ENCODE data around the gene DDX24. TPM values are rescaled to one million over a fixed set of nuclear protein-coding genes. Genes with fewer than 3 reads are reported as not detected.
A peak's percentile ranks its signal among the peaks of the same experiment; 100 is the strongest.

The DDX24 gene
- total and polyA plus RNA-seq, 9 of the 15 experiments (the other 6 are each of a cell fraction or from before 2014, with no cell fraction given), result 82.4 to 175 (median 122) TPM

GRCh38 chr14:94026173-94026888 lies 54.7 kb downstream of the DDX24 start, which contains the start of gene OTUB2:
OTUB2 (plus strand) TSS chr14:94026340; CDS start chr14:94026538, 198 bp downstream.
- Histone ChIP-seq H4K20me1 (replicated peaks; ENCODE audit: control insufficient read depth, insufficient read depth, low read length) (peaks cover 6% of the 10 kb centered on the region; the same call in 1 of the 2 replicates), H3K9me1 (ENCODE audit: control insufficient read depth, insufficient read depth, low read length) (no peaks in the 10 kb centered on the region), H3K4me1 (replicated peaks in 1 of 2; ENCODE audit: control insufficient read depth in 2 of 2, insufficient read depth in 2 of 2, low read length in 2 of 2) (peaks cover 0 to 7% of the 10 kb centered on the region in 2 experiments; a peak in 1 of 5 replicates), H3K79me2 (ENCODE audit: control insufficient read depth, insufficient read depth, low read length) (no peaks in the 10 kb centered on the region), H3K27ac (ENCODE audit: extremely low read depth, low read depth, low read length) (no peak within 1 kb of the TSS), H3K4me2 (ENCODE audit: insufficient read depth, low read length) (peak within 1 kb of the TSS; percentile 52), H3K27me3 (ENCODE audit: control insufficient read depth in 2 of 2, insufficient read depth in 2 of 2, low read length in 2 of 2) (peaks cover 0 to 5% of the 10 kb centered on the region in 2 experiments; a peak in 1 of 5 replicates), H3K36me3 (ENCODE audit: control insufficient read depth, insufficient read depth, low read length) (no peaks in the 10 kb centered on the region), H2AFZ (ENCODE audit: low read depth, low read length) (peak within 1 kb of the TSS; percentile 89), H3K9ac (ENCODE audit: insufficient read depth in 1 of 2, low read depth in 2 of 2, low read length in 2 of 2) (peak within 1 kb of the TSS in 1 of 2 experiments; percentile 28; a peak in 1 of 4 replicates), H3K4me3 (peak within 1 kb of the TSS; percentile 37), H3K9me3 (replicated peaks; ENCODE audit: control insufficient read depth, insufficient read depth, low read depth, low read length) (no peaks in the 10 kb centered on the region)
- peak; percentile 94 to 99 (median 98) for DNase-seq (ENCODE audit: extremely low read depth in 1 of 4, low spot score in 3 of 4)
- in situ Hi-C loops (cut with MboI), result no loop called here
- intact Hi-C loops (cut with micrococcal nuclease), result no loop called here
- ChIA-PET POLR2A (interaction anchor here (0.7 kb wide), 1 partner anchor 821 kb away, joined by 3 read pairs; no protein-coding TSS in a partner anchor), CTCF (ENCODE audit: low intra/inter-chr PET ratio) (no interaction called here)
- ATAC-seq, result peak; percentile 100
- peak; percentile 98 for FAIRE-seq
- WGBS (ENCODE audit: insufficient coverage, low coverage, missing lambda C conversion rate), result 4% methylated on average over 15 of the region's 74 CpGs
- BruUV-seq (replicated peaks), result no TSS peak
- TF ChIP-seq ZBTB40 (IDR thresholded peaks at IDR 0.05) (peak; percentile 41; the same call in 1 of the 2 replicates), ZBTB40 (CRISPR knock-in tag; IDR thresholded peaks at IDR 0.05) (no peak), CHCHD3 (CRISPR knock-in tag; IDR thresholded peaks at IDR 0.05) (no peak), SETDB1 (IDR thresholded peaks at IDR 0.05; ENCODE audit: low read length) (no peak), ZC3H4 (CRISPR knock-in tag; IDR thresholded peaks at IDR 0.05; ENCODE audit: borderline replicate concordance) (no peak), STAG1 (CRISPR knock-in tag; IDR thresholded peaks at IDR 0.05; ENCODE audit: borderline replicate concordance) (no peak), HINFP (tag; conservative IDR thresholded peaks at IDR 0.05; ENCODE audit: low read depth) (no peak), ZNF239 (CRISPR knock-in tag; IDR thresholded peaks at IDR 0.05) (no peak), C11orf30 (IDR thresholded peaks at IDR 0.05; ENCODE audit: low read depth) (no peak), XRCC3 (IDR thresholded peaks at IDR 0.05) (no peak), SRSF9 (IDR thresholded peaks at IDR 0.05; ENCODE audit: borderline replicate concordance, low read depth, low read length) (no peak), ZNF224 (CRISPR knock-in tag; IDR thresholded peaks at IDR 0.05) (no peak)
